B cell (primary cell): ENCODE measurements around the gene FKBP2. TPM values are rescaled to one million over a fixed set of nuclear protein-coding genes. Genes with fewer than 3 reads are reported as not detected.

Experiments used
- ATAC-seq: fragments of 200-7000 bp; cut with Tn5 transposase; one replicate; pipeline ENCODE4 v1.10.0; 2021; ENCODE audit warnings: low read depth, mild to moderate bottlenecking, moderate number of reproducible peaks, moderate library complexity
- CTCF ChIA-PET: fragments of 350-600 bp; sonication (Branson Sonifier 250); formaldehyde crosslinking; loops from one replicate; lab custom pipeline; 2021; ENCODE audit warnings: antibody characterized with exemption, inconsistent platforms; lab: Charles Lee
- POLR2A ChIA-PET: fragments of 350-600 bp; sonication (Branson Sonifier 250); formaldehyde crosslinking; loops from one replicate; lab custom pipeline; 2021; ENCODE audit warnings: antibody characterized with exemption; lab: Charles Lee
- DNase-seq: peaks from one replicate; pipeline ENCODE4 v3.0.0; 2013
- H2AFZ ChIP-seq: 2 replicates; pipeline ENCODE4 v1.6.1; 2012; ENCODE audit warnings: mild to moderate bottlenecking, low read depth, low read length; ENCODE audit not compliant: insufficient read depth, poor library complexity, severe bottlenecking
- H3K27ac ChIP-seq, 2 donors: 1 replicate in 1 of 2; 2 replicates in 1 of 2; pipeline ENCODE4 v1.5.1; 2012 to 2013; ENCODE audit warnings: low read length in 2 of 2, mild to moderate bottlenecking in 2 of 2, moderate library complexity in 1 of 2
- H3K27me3 ChIP-seq, 4 experiments: fragments of 200-600 bp in 1 of 4; sonication (generic) in 1 of 4; replicated peaks in 1 of 4; 1 replicate in 2 of 4; 2 replicates in 2 of 4; pipeline versions ENCODE4 v1.6.1 to v1.7.0; 2013 to 2016; ENCODE audit warnings: low read length in 3 of 4, mild to moderate bottlenecking in 2 of 4, mixed read lengths in 1 of 4, moderate library complexity in 1 of 4; ENCODE audit not compliant: insufficient read depth in 4 of 4, control insufficient read depth in 3 of 4; ENCODE audit errors: control extremely low read depth in 1 of 4
- H3K36me3 ChIP-seq, 2 experiments: replicated peaks in 1 of 2; 1 replicate in 1 of 2; 2 replicates in 1 of 2; pipeline versions ENCODE4 v1.6.1 to v1.7.1; 2013; ENCODE audit warnings: low read length in 1 of 2; ENCODE audit not compliant: insufficient read depth in 2 of 2, control insufficient read depth in 1 of 2; ENCODE audit errors: control extremely low read depth in 1 of 2, extremely low read depth in 1 of 2
- H3K4me1 ChIP-seq, 2 donors: fragments of 200-600 bp in 1 of 2; sonication (generic) in 1 of 2; 1 replicate in 1 of 2; 2 replicates in 1 of 2; pipeline versions ENCODE4 v1.5.1 to v1.6.1; 2013 to 2017; ENCODE audit warnings: low read length in 2 of 2; ENCODE audit not compliant: control insufficient read depth in 2 of 2, insufficient read depth in 2 of 2
- H3K4me2 ChIP-seq: replicated peaks from 2 replicates; pipeline ENCODE3; 2012; ENCODE audit warnings: mild to moderate bottlenecking, low read depth, low read length; ENCODE audit not compliant: poor library complexity, severe bottlenecking
- H3K4me3 ChIP-seq, 5 experiments: fragments of 200-600 bp in 1 of 5; sonication (generic) in 1 of 5; 1 replicate in 3 of 5; 2 replicates in 2 of 5; pipeline versions ENCODE4 v1.5.1 to v1.7.0; 2011 to 2016; ENCODE audit warnings: low read length in 4 of 5, mild to moderate bottlenecking in 4 of 5, low read depth in 2 of 5, control low read depth in 1 of 5, moderate library complexity in 1 of 5; ENCODE audit not compliant: insufficient read depth in 1 of 5; ENCODE audit errors: control extremely low read depth in 1 of 5, extremely low read depth in 1 of 5
- H3K79me2 ChIP-seq: fragments of 200-600 bp; sonication (generic); one replicate; pipeline ENCODE4 v1.6.0; 2016; ENCODE audit warnings: low read length; ENCODE audit not compliant: control insufficient read depth, insufficient read depth
- H3K9ac ChIP-seq: fragments of 200-600 bp; sonication (generic); 2 replicates; pipeline ENCODE4 v1.6.1; 2017; ENCODE audit warnings: mild to moderate bottlenecking, low read length, moderate library complexity
- H3K9me3 ChIP-seq, 3 donors: one replicate each; pipeline versions ENCODE4 v1.6.1 to v1.7.1; 2013; ENCODE audit warnings: low read length in 2 of 3; ENCODE audit not compliant: control insufficient read depth in 2 of 3, insufficient read depth in 1 of 3; ENCODE audit errors: control extremely low read depth in 1 of 3
- H4K20me1 ChIP-seq: 2 replicates; pipeline ENCODE4 v1.6.0; 2012; ENCODE audit warnings: mild to moderate bottlenecking, low read length; ENCODE audit not compliant: insufficient read depth, control insufficient read depth, poor library complexity, severe bottlenecking
- H3K27ac Mint-ChIP-seq: one replicate; pipeline ENCODE4 v1.8.0; 2021; ENCODE audit warnings: mixed read lengths
- H3K27me3 Mint-ChIP-seq: one replicate; pipeline ENCODE4 v1.8.0; 2021; ENCODE audit warnings: mixed read lengths
- H3K4me1 Mint-ChIP-seq: one replicate; pipeline ENCODE4 v1.8.0; 2021; ENCODE audit warnings: mixed read lengths
- H3K4me3 Mint-ChIP-seq: one replicate; pipeline ENCODE4 v1.8.0; 2021; ENCODE audit warnings: mixed read lengths
- H3K9me3 Mint-ChIP-seq: one replicate; pipeline ENCODE4 v1.8.0; 2022; ENCODE audit warnings: mixed read lengths; ENCODE audit not compliant: insufficient read depth
- CTCF ChIP-seq: fragments of 200-600 bp; IDR thresholded peaks from one replicate; pipeline ENCODE4 v1.8.0; 2022; ENCODE audit warnings: antibody characterized with exemption, mild to moderate bottlenecking
- EZH2 ChIP-seq: IDR thresholded peaks from 2 replicates; pipeline ENCODE4 v1.6.1; 2012; ENCODE audit warnings: borderline replicate concordance, low read depth, mild to moderate bottlenecking, moderate library complexity, low read length; ENCODE audit not compliant: insufficient read depth, poor library complexity, severe bottlenecking
- WGBS: methylation state at CpG from one replicate; pipeline ENCODE4 v1.1.5; 2013; ENCODE audit warnings: missing lambda C conversion rate; ENCODE audit not compliant: insufficient coverage; 5-methylcytosine and 5-hydroxymethylcytosine counted together
- intact Hi-C: fragments of 100-400 bp; cut with micrococcal nuclease; formaldehyde crosslinking; loops from one replicate; pipeline ENCODE4 v1.10.0; 2022
- polyA plus RNA-seq: library from polyadenylated mRNA; depleted of rRNA; stranded (reverse); fragments of >200 nt; gene quantifications from 2 replicates; pipeline ENCODE4 v1.2.3, GENCODE V29; 2012
- total RNA-seq, 2 donors: library from RNA; stranded (reverse); fragments of 120-200 nt in 1 of 2; gene quantifications; 1 replicate in 1 of 2; 2 replicates in 1 of 2; pipeline versions ENCODE4 v1.2.3 to v1.2.4, GENCODE V29; 2013 to 2022

FKBP2 gene
- total and polyA plus RNA-seq, 2 donors (not counting 1 experiment from before 2014, with no cell fraction given) = 23.7 to 38.2 TPM

GRCh38 chr11:64201543-64201942 lies 39.4 kb upstream of the FKBP2 start:
- Histone ChIP-seq H2AFZ (no peak overlapping the region), H3K4me1 (peaks cover 20 to 24% of the 10 kb centered on the region in 2 donors), H3K36me3 (peaks cover 3 to 64% of the 10 kb centered on the region in 2 experiments), H3K4me2 (no peak overlapping the region), H3K27ac (no peak overlapping the region), H3K27me3 (no peaks in the 10 kb centered on the region), H3K4me3 (no peak overlapping the region), H4K20me1 (no peaks in the 10 kb centered on the region), H3K79me2 (peaks cover 8% of the 10 kb centered on the region), H3K9ac (no peak overlapping the region), H3K9me3 (no peaks in the 10 kb centered on the region)
- no peak for ATAC-seq
- intact Hi-C loops = loop anchor here (10.0 kb wide), 1 partner anchor 453 kb away; no protein-coding TSS in a partner anchor
- TF ChIP-seq CTCF (no peak), EZH2 (no peak)
- CTCF ChIA-PET = interaction anchor here (1.4 to 10.3 kb wide), 3 partner anchors 40 to 101 kb away, joined by 3 to 243 read pairs (median 141); partner anchors contain the start of genes CATSPERZ, ESRRA, FKBP2 and PLCB3
- POLR2A ChIA-PET = no interaction called here
- no peak for DNase-seq
- Mint-ChIP-seq H3K9me3 (no peaks in the 10 kb centered on the region), H3K27me3 (no peaks in the 10 kb centered on the region), H3K4me1 (peaks cover 18% of the 10 kb centered on the region), H3K27ac (no peak overlapping the region), H3K4me3 (no peak overlapping the region)
- WGBS = 90% methylated on average over 2 of the region's 3 CpGs

- H3K4me1 Mint-ChIP-seq = peaks cover 30% of the 10 kb centered on the region
- POLR2A ChIA-PET = interaction anchor here (4.7 kb wide), 1 partner anchor 101 kb away, joined by 21 read pairs; the partner anchor contains the start of gene ESRRA
- H3K36me3 ChIP-seq = peaks cover 0 to 50% of the 10 kb centered on the region in 2 experiments
- H4K20me1 ChIP-seq = peaks cover 3% of the 10 kb centered on the region
- H3K9me3 Mint-ChIP-seq = no peaks in the 10 kb centered on the region
- ATAC-seq (no peak), DNase-seq (no peak)
- intact Hi-C loops = loop anchor here (10.0 kb wide), 1 partner anchor 452 kb away; no protein-coding TSS in a partner anchor
- H3K4me3 Mint-ChIP-seq = no peak overlapping the region
- no peak overlapping the region for H3K27ac Mint-ChIP-seq
- peaks cover 23 to 32% of the 10 kb centered on the region in 2 donors for H3K4me1 ChIP-seq
- H3K4me3 ChIP-seq = no peak overlapping the region
- no peak overlapping the region for H3K4me2 ChIP-seq
- H3K79me2 ChIP-seq = peaks cover 19% of the 10 kb centered on the region
- no peak overlapping the region for H3K9ac ChIP-seq
- CTCF ChIA-PET = interaction anchor here (2.4 to 10.3 kb wide), 7 partner anchors 11 to 452 kb away, joined by 6 to 243 read pairs (median 53); partner anchors contain the start of genes CATSPERZ, ESRRA, PLCB3 and PPP1R14B
- H3K27me3 Mint-ChIP-seq = no peaks in the 10 kb centered on the region
- H3K27me3 ChIP-seq = no peaks in the 10 kb centered on the region
- no peak overlapping the region for H2AFZ ChIP-seq
- no peak for TF ChIP-seq CTCF
- TF ChIP-seq EZH2 = no peak
- 96% methylated on average over 9 of the region's 9 CpGs for WGBS
- no peaks in the 10 kb centered on the region for H3K9me3 ChIP-seq
- no peak overlapping the region for H3K27ac ChIP-seq
Observed at GRCh38 chr11:64202992-64203391, 37.9 kb upstream of the FKBP2 start.
